Keratinocyte (primary cell): ENCODE data around the gene E2F1.

Experiments
- EZH2 ChIP-seq: IDR thresholded peaks from one replicate; pipeline ENCODE4 v1.6.1; 2012; ENCODE audit warnings: inconsistent platforms, mild to moderate bottlenecking, low read length, moderate library complexity
- TF ChIP-seq, protein P1 (sequence below), 3 experiments: IDR thresholded peaks in 1 of 3; conservative IDR thresholded peaks in 1 of 3; optimal IDR thresholded peaks in 1 of 3; 2 replicates in 2 of 3; 3 replicates in 1 of 3; pipeline versions ENCODE3 to v1.5.1; 2011; ENCODE audit warnings: low read length in 3 of 3, mild to moderate bottlenecking in 3 of 3, moderate library complexity in 2 of 3, control low read depth in 1 of 3, inconsistent platforms in 1 of 3; ENCODE audit not compliant: insufficient read depth in 2 of 3; ENCODE audit errors: extremely low read depth in 1 of 3

- TF ChIP-seq, protein P1, sequence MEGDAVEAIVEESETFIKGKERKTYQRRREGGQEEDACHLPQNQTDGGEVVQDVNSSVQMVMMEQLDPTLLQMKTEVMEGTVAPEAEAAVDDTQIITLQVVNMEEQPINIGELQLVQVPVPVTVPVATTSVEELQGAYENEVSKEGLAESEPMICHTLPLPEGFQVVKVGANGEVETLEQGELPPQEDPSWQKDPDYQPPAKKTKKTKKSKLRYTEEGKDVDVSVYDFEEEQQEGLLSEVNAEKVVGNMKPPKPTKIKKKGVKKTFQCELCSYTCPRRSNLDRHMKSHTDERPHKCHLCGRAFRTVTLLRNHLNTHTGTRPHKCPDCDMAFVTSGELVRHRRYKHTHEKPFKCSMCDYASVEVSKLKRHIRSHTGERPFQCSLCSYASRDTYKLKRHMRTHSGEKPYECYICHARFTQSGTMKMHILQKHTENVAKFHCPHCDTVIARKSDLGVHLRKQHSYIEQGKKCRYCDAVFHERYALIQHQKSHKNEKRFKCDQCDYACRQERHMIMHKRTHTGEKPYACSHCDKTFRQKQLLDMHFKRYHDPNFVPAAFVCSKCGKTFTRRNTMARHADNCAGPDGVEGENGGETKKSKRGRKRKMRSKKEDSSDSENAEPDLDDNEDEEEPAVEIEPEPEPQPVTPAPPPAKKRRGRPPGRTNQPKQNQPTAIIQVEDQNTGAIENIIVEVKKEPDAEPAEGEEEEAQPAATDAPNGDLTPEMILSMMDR (optimal IDR thresholded peaks at IDR 0.05 in 1 of 3, IDR thresholded peaks at IDR 0.05 in 1 of 3, conservative IDR thresholded peaks at IDR 0.05 in 1 of 3; ENCODE audit: extremely low read depth in 1 of 3, insufficient read depth in 2 of 3, low read length in 3 of 3), result peak in 1 of 3 experiments; percentile 34
- no peak for TF ChIP-seq EZH2
These were observed 19.6 kb downstream of the E2F1 start, which contains the start of gene ACTL10 for GRCh38 chr20:33666293-33667244.
